ENCODE measurements around the gene SLC25A52.

DNA sequence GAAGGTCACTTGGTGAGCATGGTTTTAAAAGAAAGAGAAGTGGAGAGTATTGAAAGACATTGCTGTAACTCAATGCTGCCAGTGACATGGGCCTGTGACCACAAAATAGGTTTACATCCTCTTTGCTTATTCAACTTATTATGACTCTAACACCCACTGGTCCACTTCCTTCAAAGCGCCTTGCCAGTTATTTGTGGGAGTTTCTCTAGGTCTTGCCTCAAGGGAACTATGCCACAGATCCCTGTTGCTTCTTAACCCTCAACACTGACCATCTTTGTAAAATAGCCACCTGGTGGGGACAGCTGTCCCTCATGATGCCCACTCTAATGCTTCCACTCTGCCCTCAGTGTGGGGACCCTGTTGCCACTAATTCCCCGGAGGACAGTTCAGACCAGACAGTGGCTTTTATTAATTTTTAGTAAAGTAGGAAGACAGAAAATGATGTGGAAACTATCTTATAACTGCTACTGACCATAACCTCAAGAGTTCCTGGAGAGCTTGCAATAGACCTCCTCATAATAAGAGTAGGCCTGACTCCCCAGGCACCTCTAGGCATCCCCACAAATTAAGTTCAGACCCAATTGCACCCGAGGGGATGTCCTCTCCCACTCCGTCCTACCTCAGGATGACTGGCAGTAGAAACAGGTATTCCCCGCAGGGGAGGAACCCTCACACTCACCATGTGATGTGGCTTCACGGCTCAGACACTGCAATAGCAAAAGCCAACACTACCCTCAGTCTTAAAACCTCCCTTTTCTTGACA is 31.3 kb upstream of the SLC25A52 start:
- TF ChIP-seq, protein P1, sequence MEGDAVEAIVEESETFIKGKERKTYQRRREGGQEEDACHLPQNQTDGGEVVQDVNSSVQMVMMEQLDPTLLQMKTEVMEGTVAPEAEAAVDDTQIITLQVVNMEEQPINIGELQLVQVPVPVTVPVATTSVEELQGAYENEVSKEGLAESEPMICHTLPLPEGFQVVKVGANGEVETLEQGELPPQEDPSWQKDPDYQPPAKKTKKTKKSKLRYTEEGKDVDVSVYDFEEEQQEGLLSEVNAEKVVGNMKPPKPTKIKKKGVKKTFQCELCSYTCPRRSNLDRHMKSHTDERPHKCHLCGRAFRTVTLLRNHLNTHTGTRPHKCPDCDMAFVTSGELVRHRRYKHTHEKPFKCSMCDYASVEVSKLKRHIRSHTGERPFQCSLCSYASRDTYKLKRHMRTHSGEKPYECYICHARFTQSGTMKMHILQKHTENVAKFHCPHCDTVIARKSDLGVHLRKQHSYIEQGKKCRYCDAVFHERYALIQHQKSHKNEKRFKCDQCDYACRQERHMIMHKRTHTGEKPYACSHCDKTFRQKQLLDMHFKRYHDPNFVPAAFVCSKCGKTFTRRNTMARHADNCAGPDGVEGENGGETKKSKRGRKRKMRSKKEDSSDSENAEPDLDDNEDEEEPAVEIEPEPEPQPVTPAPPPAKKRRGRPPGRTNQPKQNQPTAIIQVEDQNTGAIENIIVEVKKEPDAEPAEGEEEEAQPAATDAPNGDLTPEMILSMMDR (IDR thresholded peaks at IDR 0.05) = no peak
- no peak for TF ChIP-seq POLR2A (IDR thresholded peaks at IDR 0.05)
